CD4-positive, alpha-beta T cell treated with Interleukin-21 for 1 hour (primary cell): ENCODE results near the gene IL13.
"Not testable (repeated sequence)": the region's sequence is repeated elsewhere in the genome, so short reads cannot be mapped to it uniquely, and the experiment has no call there.

Experiments
- DNase-seq: peaks from one replicate; pipeline ENCODE4 v3.0.0-alpha.2; 2020

IL13 gene

GRCh38 chr5:132657676-132658380 lies at the start of gene IL13:
IL13 (plus strand) TSS chr5:132658173; CDS start chr5:132658187, 14 bp downstream.
- no peak for DNase-seq

- DNase-seq, result no peak
Measured at GRCh38 chr5:132611965-132612364, 46.0 kb upstream of the IL13 start.

- DNase-seq, result no peak
Measured at GRCh38 chr5:132612846-132613245, 45.1 kb upstream of the IL13 start.

GRCh38 chr5:132621699-132622098 lies 36.3 kb upstream of the IL13 start:
- DNase-seq, result no peak

GRCh38 chr5:132622608-132623007 lies 35.4 kb upstream of the IL13 start:
- DNase-seq, result no peak

GRCh38 chr5:132627470-132627869 lies 30.5 kb upstream of the IL13 start:
- DNase-seq, result no peak

- DNase-seq, result no peak
Measured at GRCh38 chr5:132628814-132629213, 29.2 kb upstream of the IL13 start.

- DNase-seq, result peak; percentile 35
Measured at GRCh38 chr5:132629230-132629944, 28.6 kb upstream of the IL13 start.

GRCh38 chr5:132633587-132633986 lies 24.4 kb upstream of the IL13 start:
- not testable (repeated sequence) for DNase-seq

- no peak for DNase-seq
Measured at GRCh38 chr5:132635873-132636272, 22.1 kb upstream of the IL13 start.

GRCh38 chr5:132637241-132637640 lies 20.7 kb upstream of the IL13 start:
- no peak for DNase-seq

- no peak for DNase-seq
Measured at GRCh38 chr5:132639706-132640130, 18.3 kb upstream of the IL13 start.

- no peak for DNase-seq
Measured at GRCh38 chr5:132640613-132641012, 17.4 kb upstream of the IL13 start.

- DNase-seq, result no peak
Measured at GRCh38 chr5:132641241-132641723, 16.7 kb upstream of the IL13 start.

- DNase-seq, result no peak
Measured at GRCh38 chr5:132641841-132642240, 16.1 kb upstream of the IL13 start.

GRCh38 chr5:132644177-132644576 lies 13.8 kb upstream of the IL13 start:
- DNase-seq, result no peak

GRCh38 chr5:132646583-132647266 lies 11.2 kb upstream of the IL13 start:
- no peak for DNase-seq

GRCh38 chr5:132647473-132647872 lies 10.5 kb upstream of the IL13 start:
- DNase-seq, result no peak

GRCh38 chr5:132648355-132648754 lies 9.6 kb upstream of the IL13 start:
- DNase-seq, result no peak

GRCh38 chr5:132651838-132652469 lies 6.0 kb upstream of the IL13 start:
- DNase-seq, result no peak

GRCh38 chr5:132653716-132654115 lies 4.3 kb upstream of the IL13 start:
- no peak for DNase-seq

GRCh38 chr5:132655821-132656773 lies 1.9 kb upstream of the IL13 start:
- peak; percentile 43 for DNase-seq
